GM12878 (cell line): ENCODE data around the gene PRRT1B. TPM values are rescaled to one million over a fixed set of nuclear protein-coding genes. Genes with fewer than 3 reads are reported as not detected.

ENCODE experiments used
- ATAC-seq: fragments of 200-7000 bp; cut with Tn5 transposase; 3 replicates; pipeline ENCODE4 v1.9.1; 2020; ENCODE audit warnings: mild to moderate bottlenecking, moderate library complexity
- BruUV-seq: library from RNA; stranded (reverse); fragments of 400-500 nt; replicated peaks from 2 replicates; lab custom pipeline; 2021; lab: Mats Ljungman, UMichigan
- CTCF ChIA-PET: fragments of 300-600 bp; sonication (Branson Sonifier 250); formaldehyde crosslinking; extraction: SDS; loops from one replicate; lab custom pipeline; 2021; ENCODE audit warnings: inconsistent platforms; lab: Yijun Ruan, JAX
- POLR2A ChIA-PET: fragments of 350-600 bp; formaldehyde crosslinking; extraction: SDS; loops from one replicate; lab custom pipeline; 2021; ENCODE audit warnings: inconsistent platforms; lab: Charles Lee
- RAD21 ChIA-PET: fragments of 300-600 bp; sonication (Branson Sonifier 250); formaldehyde crosslinking; loops from one replicate; lab custom pipeline; 2023; ENCODE audit warnings: antibody characterized with exemption; ENCODE audit not compliant: unreplicated experiment; lab: Charles Lee
- SMC1A ChIA-PET: fragments of 300-600 bp; sonication (Branson Sonifier 250); formaldehyde crosslinking; loops from one replicate; lab custom pipeline; 2023; ENCODE audit not compliant: unreplicated experiment, uncharacterized antibody; lab: Charles Lee
- DNase-seq: peaks from one replicate; pipeline ENCODE4 v3.0.0-alpha.2; 2011; ENCODE audit warnings: low read depth, low spot score
- FAIRE-seq: peaks from 3 replicates; lab custom pipeline; 2011; peaks lifted over from hg19 to GRCh38; lab: Jason Lieb, UNC
- H2AFZ ChIP-seq: 2 replicates; pipeline ENCODE4 v1.6.0; 2011; ENCODE audit warnings: low read depth, low read length, control low read depth; ENCODE audit not compliant: control insufficient read depth
- H3K27ac ChIP-seq: 2 replicates; pipeline ENCODE4 v1.5.1; 2011; ENCODE audit warnings: control low read depth; ENCODE audit not compliant: control insufficient read depth, insufficient read depth
- H3K27me3 ChIP-seq, 2 experiments: replicated peaks in 1 of 2; 2 replicates each; pipeline versions ENCODE4 v1.6.0 to v1.6.1; 2011; ENCODE audit warnings: low read length in 1 of 2; ENCODE audit not compliant: control insufficient read depth in 2 of 2, insufficient read depth in 2 of 2
- H3K36me3 ChIP-seq, 2 experiments: 2 replicates each; pipeline ENCODE4 v1.5.1; 2011; ENCODE audit warnings: low read length in 1 of 2; ENCODE audit not compliant: control insufficient read depth in 2 of 2, insufficient read depth in 2 of 2
- H3K4me1 ChIP-seq: 2 replicates; pipeline ENCODE4 v1.6.1; 2011; ENCODE audit warnings: mild to moderate bottlenecking, low read length, moderate library complexity, mixed read lengths; ENCODE audit not compliant: control insufficient read depth, insufficient read depth
- H3K4me2 ChIP-seq: 2 replicates; pipeline ENCODE4 v1.6.0; 2011; ENCODE audit warnings: control low read depth; ENCODE audit not compliant: control insufficient read depth, insufficient read depth
- H3K4me3 ChIP-seq: fragments of 200-600 bp; sonication (generic); 2 replicates; pipeline ENCODE4 v1.5.1; 2016
- H3K79me2 ChIP-seq: 2 replicates; pipeline ENCODE4 v1.6.0; 2011; ENCODE audit warnings: low read length; ENCODE audit not compliant: control insufficient read depth, insufficient read depth
- H3K9ac ChIP-seq: 2 replicates; pipeline ENCODE4 v1.8.0; 2011; ENCODE audit warnings: low read length, control low read depth, mixed read lengths; ENCODE audit not compliant: control insufficient read depth, insufficient read depth
- H3K9me3 ChIP-seq: replicated peaks from 3 replicates; pipeline ENCODE4 v1.5.1; 2011; ENCODE audit warnings: mild to moderate bottlenecking, low read length; ENCODE audit not compliant: control insufficient read depth, insufficient read depth
- H4K20me1 ChIP-seq: 2 replicates; pipeline ENCODE4 v1.6.0; 2011; ENCODE audit not compliant: control insufficient read depth, insufficient read depth
- ATF7 ChIP-seq: fragments of 450-650 bp; IDR thresholded peaks from 2 replicates; pipeline ENCODE4 v1.6.1; 2016; ENCODE audit warnings: low read depth, mild to moderate bottlenecking
- CREM ChIP-seq: IDR thresholded peaks from 2 replicates; pipeline ENCODE4 v1.6.1; 2014; ENCODE audit warnings: antibody characterized with exemption, low read depth
- HDGF ChIP-seq: fragments of 450-650 bp; IDR thresholded peaks from 2 replicates; pipeline ENCODE4 v1.6.1; 2016; ENCODE audit warnings: antibody characterized with exemption
- IRF5 ChIP-seq: fragments of 450-650 bp; IDR thresholded peaks from 2 replicates; pipeline ENCODE4 v1.6.1; 2017; ENCODE audit warnings: borderline replicate concordance
- JUND ChIP-seq: IDR thresholded peaks from 2 replicates; pipeline ENCODE4 v1.6.1; 2012; ENCODE audit warnings: low read depth, mild to moderate bottlenecking, low read length, improper control_type of control experiment, moderate library complexity
- RAD51 ChIP-seq: fragments of 450-650 bp; IDR thresholded peaks from 2 replicates; pipeline ENCODE4 v1.6.1; 2016; ENCODE audit warnings: moderate library complexity, mild to moderate bottlenecking, inconsistent platforms
- RELA ChIP-seq: fragments of 450-650 bp; IDR thresholded peaks from 2 replicates; pipeline ENCODE4 v1.8.0; 2014; ENCODE audit warnings: borderline replicate concordance; ENCODE audit not compliant: partially characterized antibody
- RFX5 ChIP-seq: IDR thresholded peaks from 2 replicates; pipeline ENCODE4 v1.6.1; 2011; ENCODE audit warnings: low read depth, low read length, improper control_type of control experiment
- RUNX3 ChIP-seq: IDR thresholded peaks from 2 replicates; pipeline ENCODE4 v1.6.1; 2012; ENCODE audit warnings: low read length, inconsistent platforms
- SIN3A ChIP-seq: IDR thresholded peaks from 2 replicates; pipeline ENCODE4 v1.6.1; 2012; ENCODE audit warnings: low read depth, low read length, improper control_type of control experiment
- SUPT20H ChIP-seq: IDR thresholded peaks from 2 replicates; pipeline ENCODE4 v1.6.1; 2011; ENCODE audit warnings: low read depth, mild to moderate bottlenecking, low read length, moderate library complexity, borderline replicate concordance; ENCODE audit not compliant: control insufficient read depth
- SUZ12 ChIP-seq: fragments of 200-600 bp; sonication (generic); IDR thresholded peaks from one replicate; pipeline ENCODE4 v1.6.1; 2018; ENCODE audit warnings: antibody characterized with exemption, mild to moderate bottlenecking; ENCODE audit not compliant: unreplicated experiment
- ZNF217 ChIP-seq: fragments of 450-650 bp; IDR thresholded peaks from 2 replicates; pipeline ENCODE4 v1.6.1; 2017; ENCODE audit warnings: antibody characterized with exemption, mild to moderate bottlenecking
- WGBS: methylation state at CpG from one replicate; pipeline ENCODE4 v1.1.6; 2016; ENCODE audit warnings: low lambda C conversion rate; ENCODE audit not compliant: insufficient replicate concordance, insufficient coverage; ENCODE audit errors: missing lambda C conversion rate; 5-methylcytosine and 5-hydroxymethylcytosine counted together
- in situ Hi-C: fragments of 300-500 bp; cut with MboI; formaldehyde crosslinking; loops from 9 replicates; pipeline ENCODE4 v1.14.3; 2018; ENCODE audit warnings: mixed read lengths
- intact Hi-C: fragments of 100-400 bp; cut with micrococcal nuclease; formaldehyde crosslinking; loops from one replicate; pipeline ENCODE4 v1.14.2; 2022; ENCODE audit not compliant: unreplicated experiment
- polyA plus RNA-seq, 11 experiments: library from polyadenylated mRNA; depleted of rRNA in 4 of 11; unstranded in 6 of 11; stranded (reverse) in 5 of 11; fragments of >200 nt; fragmentation: Nextera tagmentation in 4 of 11; fragmentation: Illumina TruSeq in 1 of 11; extraction: Ambion mirVana in 4 of 11; extraction: Trizol in 1 of 11; gene quantifications; 1 replicate in 1 of 11; 2 replicates in 10 of 11; pipeline versions ENCODE4 v1.2.1 to v1.2.3, GENCODE V29; 2011 to 2016; ENCODE audit warnings: inconsistent platforms in 2 of 11, missing spikeins in 2 of 11, low read depth in 1 of 11
- total RNA-seq, 4 experiments: library from RNA; depleted of rRNA in 3 of 4; stranded (reverse); fragments of >200 nt in 3 of 4; fragmentation: Illumina TruSeq in 1 of 4; extraction: Trizol in 1 of 4; gene quantifications; 2 replicates each; pipeline versions ENCODE4 v1.2.1 to v1.2.3, GENCODE V29; 2013 to 2021
- TF ChIP-seq, protein P1 (sequence below): fragments of 450-650 bp; formaldehyde crosslinking; IDR thresholded peaks from 2 replicates; pipeline ENCODE4 v1.4.0; 2022; ENCODE audit warnings: mild to moderate bottlenecking, moderate library complexity
- TF ChIP-seq, protein P2 (sequence below): IDR thresholded peaks from 2 replicates; pipeline ENCODE4 v1.6.1; 2012; ENCODE audit warnings: low read depth, low read length, improper control_type of control experiment

The PRRT1B gene
- total and polyA plus RNA-seq, 10 of the 15 experiments (the other 5 are each of a cell fraction or from before 2014, with no cell fraction given): not detected

DNA sequence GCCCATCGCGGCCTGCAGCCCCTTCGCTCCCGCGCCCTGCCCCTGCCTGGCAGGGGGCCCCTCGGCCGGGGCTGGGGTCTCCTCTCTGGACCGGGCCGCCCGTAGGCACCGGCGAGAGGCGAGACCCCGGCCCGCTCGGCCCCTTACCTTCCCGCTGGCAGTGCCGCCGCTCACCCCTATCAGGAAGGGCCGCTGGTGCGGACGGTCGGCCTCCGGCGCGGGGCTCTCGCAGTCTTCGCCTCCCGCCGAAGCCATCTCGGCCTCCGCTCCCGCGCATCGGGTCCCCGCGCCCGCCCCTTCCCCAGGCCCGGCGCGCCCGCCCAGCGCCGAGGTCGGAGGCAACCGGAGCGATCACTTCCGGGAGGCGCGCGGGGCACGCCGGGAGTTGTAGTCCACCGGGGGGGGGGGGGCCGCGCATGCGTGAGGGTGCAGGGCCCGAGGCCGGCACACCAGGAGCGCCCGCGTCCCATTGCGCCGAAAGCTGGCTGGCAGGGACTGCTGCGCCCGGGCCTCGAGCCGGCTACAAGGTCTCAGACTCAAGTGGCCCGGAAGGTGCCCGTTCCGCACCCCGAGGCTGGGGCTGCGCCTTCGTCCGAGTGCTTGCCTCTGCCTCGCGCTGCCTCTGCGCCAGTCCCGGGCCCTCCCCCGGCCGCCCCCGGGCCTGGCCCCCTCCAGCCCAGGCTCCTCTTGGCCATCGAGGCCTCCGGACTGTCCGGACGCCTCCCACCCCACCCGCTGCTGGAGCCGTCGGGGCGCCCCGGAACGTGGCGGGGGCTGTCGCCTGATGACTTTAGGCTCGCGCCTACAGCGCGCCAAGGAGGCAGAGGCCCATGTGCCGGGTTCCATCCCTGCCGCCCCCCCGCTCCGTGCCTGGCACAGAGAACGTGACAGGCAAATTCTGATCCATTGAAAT is 14.1 kb upstream of the PRRT1B start, which contains the start of gene UCK1 (continued):
- TF ChIP-seq, protein P1, sequence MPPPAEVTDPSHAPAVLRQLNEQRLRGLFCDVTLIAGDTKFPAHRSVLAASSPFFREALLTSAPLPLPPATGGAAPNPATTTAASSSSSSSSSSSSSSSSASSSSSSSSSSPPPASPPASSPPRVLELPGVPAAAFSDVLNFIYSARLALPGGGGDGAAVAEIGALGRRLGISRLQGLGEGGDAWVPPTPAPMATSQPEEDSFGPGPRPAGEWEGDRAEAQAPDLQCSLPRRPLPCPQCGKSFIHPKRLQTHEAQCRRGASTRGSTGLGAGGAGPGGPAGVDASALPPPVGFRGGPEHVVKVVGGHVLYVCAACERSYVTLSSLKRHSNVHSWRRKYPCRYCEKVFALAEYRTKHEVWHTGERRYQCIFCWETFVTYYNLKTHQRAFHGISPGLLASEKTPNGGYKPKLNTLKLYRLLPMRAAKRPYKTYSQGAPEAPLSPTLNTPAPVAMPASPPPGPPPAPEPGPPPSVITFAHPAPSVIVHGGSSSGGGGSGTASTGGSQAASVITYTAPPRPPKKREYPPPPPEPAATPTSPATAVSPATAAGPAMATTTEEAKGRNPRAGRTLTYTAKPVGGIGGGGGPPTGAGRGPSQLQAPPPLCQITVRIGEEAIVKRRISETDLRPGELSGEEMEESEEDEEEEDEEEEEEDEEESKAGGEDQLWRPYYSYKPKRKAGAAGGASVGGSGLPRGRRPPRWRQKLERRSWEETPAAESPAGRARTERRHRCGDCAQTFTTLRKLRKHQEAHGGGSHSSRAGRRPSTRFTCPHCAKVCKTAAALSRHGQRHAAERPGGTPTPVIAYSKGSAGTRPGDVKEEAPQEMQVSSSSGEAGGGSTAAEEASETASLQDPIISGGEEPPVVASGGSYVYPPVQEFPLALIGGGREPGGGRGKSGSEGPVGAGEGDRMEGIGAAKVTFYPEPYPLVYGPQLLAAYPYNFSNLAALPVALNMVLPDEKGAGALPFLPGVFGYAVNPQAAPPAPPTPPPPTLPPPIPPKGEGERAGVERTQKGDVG (CRISPR knock-in tag): no peak
- TF ChIP-seq CREM (no peak), JUND (no peak), RAD51 (no peak), SUZ12 (no peak), RELA (no peak), RUNX3 (no peak), ATF7 (no peak)

GRCh38 chr9:131534721-131535237 is 10.5 kb upstream of the PRRT1B start:
- no peak overlapping the region; the same call in 1 of the 2 replicates for H2AFZ ChIP-seq
- intact Hi-C loops: loop anchor here (10.0 kb wide), 1 partner anchor 210 kb away; the partner anchor contains the start of gene RAPGEF1
- WGBS: 34% methylated on average over 8 of the region's 8 CpGs
- FAIRE-seq (no peak), DNase-seq (no peak), ATAC-seq (no peak)
- ChIA-PET SMC1A (no interaction called here), POLR2A (no interaction called here), CTCF (no interaction called here), RAD21 (no interaction called here)
- H3K79me2 ChIP-seq: peaks cover 11% of the 10 kb centered on the region
- no TSS peak for BruUV-seq
- H3K27me3 ChIP-seq: no peaks in the 10 kb centered on the region
- no peak overlapping the region for H3K4me2 ChIP-seq
- no peaks in the 10 kb centered on the region for H3K9me3 ChIP-seq
- H3K36me3 ChIP-seq: no peaks in the 10 kb centered on the region
- H3K4me3 ChIP-seq: no peak overlapping the region
- H3K9ac ChIP-seq: no peak overlapping the region
- H3K27ac ChIP-seq: no peak overlapping the region
- in situ Hi-C loops: no loop called here
- peaks cover 4% of the 10 kb centered on the region for H3K4me1 ChIP-seq
- H4K20me1 ChIP-seq: no peaks in the 10 kb centered on the region
- TF ChIP-seq SIN3A: no peak
- TF ChIP-seq RFX5: no peak
- TF ChIP-seq, protein P2, sequence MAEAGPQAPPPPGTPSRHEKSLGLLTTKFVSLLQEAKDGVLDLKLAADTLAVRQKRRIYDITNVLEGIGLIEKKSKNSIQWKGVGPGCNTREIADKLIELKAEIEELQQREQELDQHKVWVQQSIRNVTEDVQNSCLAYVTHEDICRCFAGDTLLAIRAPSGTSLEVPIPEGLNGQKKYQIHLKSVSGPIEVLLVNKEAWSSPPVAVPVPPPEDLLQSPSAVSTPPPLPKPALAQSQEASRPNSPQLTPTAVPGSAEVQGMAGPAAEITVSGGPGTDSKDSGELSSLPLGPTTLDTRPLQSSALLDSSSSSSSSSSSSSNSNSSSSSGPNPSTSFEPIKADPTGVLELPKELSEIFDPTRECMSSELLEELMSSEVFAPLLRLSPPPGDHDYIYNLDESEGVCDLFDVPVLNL: no peak
- TF ChIP-seq SUPT20H: no peak
- TF ChIP-seq IRF5: no peak
- TF ChIP-seq ZNF217: no peak
- no peak for TF ChIP-seq HDGF
